ENCODE measurements around the gene ODR4. TPM values are rescaled to one million over a fixed set of nuclear protein-coding genes. Genes with fewer than 3 reads are reported as not detected.
"Not testable (repeated sequence)": the region's sequence is repeated elsewhere in the genome, so short reads cannot be mapped to it uniquely, and the experiment has no call there.

The ODR4 gene
- polyA plus RNA-seq, 4 donors: 24.4 to 40.5 (median 31.2) TPM

DNA sequence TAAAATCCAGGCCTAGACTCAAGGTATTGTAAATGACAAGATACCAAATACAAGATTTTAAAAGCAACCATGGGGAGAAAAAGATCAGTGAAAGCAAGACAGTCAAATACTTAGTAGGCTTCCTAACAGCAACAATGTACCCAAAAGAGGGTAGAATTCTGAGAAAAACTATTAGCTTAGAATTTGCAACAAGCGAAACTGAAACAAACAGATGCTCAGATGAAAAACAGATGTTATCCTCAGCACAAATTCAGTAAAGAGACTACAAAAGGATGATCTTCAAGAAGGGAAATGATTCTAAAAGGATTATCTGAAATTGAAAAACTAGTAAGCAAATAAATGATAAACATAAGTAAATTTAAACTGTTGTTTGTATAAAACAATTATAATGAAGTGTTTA is 45.3 kb downstream of the ODR4 start:
- DNase-seq (ENCODE audit: low read depth in 4 of 4, low spot score in 2 of 4): no peak

DNA sequence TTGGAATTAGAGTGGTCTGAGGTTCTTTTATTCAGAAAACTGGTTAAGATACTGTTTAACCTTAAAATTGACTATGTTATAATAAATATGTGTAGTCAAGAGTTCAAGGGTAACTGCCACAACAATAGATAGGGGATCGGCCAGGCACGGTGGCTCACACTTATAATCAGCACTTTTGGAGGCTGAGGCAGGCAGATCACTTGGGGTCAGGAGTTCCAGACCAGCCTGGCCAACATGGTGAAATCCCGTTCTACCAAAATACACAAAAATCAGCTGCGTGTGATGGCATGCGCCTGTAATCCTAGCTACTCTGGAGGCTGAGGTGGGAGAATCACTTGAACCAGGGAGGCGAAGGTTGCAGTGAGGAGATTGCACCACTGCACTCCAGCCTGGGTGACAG is 45.8 kb downstream of the ODR4 start:
- no peak for DNase-seq (ENCODE audit: low read depth in 4 of 4, low spot score in 2 of 4)

DNA sequence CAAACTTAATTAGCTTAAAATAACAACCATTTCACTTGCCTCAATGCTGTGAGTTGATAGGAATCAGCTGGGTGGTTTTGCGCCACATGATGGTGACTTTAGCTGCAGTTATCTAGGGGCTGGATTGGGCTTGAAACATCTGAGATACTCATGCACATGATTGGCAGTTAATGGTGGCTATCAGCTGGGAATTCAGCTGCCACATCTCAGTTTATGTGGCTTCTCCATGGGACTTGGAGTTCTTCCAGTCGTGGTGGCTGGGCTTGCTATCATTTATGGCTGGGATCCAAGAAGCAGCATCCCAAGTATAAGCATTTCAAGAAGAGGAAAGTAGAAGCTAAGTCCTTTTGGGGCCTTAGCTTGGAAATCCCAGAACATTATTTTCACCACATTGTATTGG is 48.9 kb downstream of the ODR4 start:
- DNase-seq (ENCODE audit: low read depth in 4 of 4, low spot score in 2 of 4): no peak

DNA sequence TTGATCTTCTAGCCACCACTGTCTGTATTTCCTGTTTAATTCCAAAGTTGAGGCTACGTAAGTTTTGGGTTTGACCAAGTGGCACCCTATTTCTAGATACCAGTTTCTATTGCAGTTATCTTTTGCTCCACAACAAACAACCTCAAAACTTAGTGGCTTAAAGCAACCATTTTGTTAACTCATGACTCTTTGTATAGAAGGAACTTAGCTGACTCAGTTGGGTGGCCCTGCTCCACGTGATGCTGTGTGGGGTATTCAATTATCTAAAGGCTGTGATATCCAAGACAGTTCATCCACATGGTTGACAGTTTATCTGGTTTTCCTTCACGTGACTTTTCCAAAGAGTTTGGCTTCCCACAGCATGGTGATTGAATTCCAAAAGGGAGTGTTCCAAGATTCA is 50.5 kb downstream of the ODR4 start:
- DNase-seq (ENCODE audit: low read depth in 4 of 4, low spot score in 2 of 4): no peak

DNA sequence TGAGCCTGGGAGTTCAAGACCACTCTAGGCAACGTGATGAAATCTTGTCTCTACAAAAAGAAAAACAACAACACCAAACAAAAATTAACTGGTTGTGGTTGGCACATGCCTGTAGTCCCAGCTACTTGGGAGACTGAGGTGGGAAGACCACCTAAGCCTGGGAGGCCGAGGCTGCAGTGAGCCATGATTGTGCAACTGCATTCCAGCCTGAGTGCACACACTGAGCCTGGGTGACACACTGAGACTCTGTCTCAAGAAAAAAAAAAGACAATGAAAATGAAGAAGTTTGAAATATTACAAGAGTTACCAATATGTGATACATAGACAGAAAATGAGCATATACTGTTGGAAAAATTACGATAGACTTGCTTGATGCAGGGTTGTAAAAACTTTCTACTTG is 53.4 kb downstream of the ODR4 start:
- no peak for DNase-seq (ENCODE audit: low read depth in 4 of 4, low spot score in 2 of 4)

DNA sequence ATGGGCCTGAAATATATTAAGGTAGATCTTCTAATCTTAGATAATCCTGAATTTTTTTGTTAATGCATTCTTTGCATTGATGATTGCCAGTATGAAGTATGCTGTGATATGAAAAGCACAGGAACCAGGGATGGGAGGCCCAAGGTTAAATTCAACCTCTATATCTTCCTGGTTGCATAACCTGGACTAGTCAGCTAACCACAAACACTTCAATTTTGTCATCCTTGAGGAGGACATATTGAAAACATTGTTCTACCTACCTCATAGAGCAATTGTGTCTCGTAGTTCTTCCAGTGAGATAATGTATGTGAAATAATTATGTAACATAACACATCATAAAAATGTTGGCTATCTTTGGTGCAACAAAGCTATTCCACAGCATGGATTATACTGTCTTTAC is 59.7 kb downstream of the ODR4 start:
- DNase-seq (ENCODE audit: low read depth in 4 of 4, low spot score in 2 of 4): no peak

DNA sequence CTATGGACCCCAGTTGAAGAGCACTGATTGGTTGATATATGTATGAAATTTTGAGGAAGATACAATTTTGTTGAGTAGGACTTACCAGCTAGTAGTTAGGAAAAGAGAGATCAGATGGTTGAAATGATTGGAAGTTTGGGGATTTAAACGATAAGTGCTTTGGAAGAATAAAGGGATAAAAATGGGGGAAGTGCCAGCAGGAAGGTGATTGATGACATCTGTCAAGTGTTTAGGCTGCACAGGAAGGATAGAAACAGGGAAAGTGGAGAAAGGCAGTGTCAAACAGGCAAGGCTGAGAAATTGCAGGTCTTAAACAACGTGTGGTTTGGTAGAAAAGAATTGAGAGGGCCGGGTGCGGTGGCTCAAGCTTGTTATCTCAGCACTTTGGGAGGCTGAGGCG is 62.9 kb downstream of the ODR4 start:
- no peak for DNase-seq (ENCODE audit: low read depth in 4 of 4, low spot score in 2 of 4)

DNA sequence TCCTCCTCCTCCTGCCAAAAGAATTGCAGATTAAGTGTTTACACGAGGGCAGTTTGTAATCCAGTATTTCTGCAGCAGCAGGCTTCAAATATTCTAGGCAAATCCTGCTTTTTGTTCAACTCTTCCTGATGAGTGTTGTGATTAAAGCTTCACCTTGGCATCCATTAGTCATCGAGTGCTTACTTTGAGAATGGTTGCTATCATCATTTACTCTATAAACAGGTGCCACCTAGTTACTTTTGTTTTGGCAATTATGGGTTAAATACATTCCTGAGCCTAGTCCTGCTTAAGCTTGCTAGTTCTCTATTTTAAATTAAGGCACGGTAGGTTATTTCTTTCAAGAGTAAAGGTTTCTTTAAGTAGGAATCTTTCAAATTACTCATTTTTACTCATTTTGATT is 64.9 kb downstream of the ODR4 start:
- no peak for DNase-seq (ENCODE audit: low read depth in 4 of 4, low spot score in 2 of 4)

DNA sequence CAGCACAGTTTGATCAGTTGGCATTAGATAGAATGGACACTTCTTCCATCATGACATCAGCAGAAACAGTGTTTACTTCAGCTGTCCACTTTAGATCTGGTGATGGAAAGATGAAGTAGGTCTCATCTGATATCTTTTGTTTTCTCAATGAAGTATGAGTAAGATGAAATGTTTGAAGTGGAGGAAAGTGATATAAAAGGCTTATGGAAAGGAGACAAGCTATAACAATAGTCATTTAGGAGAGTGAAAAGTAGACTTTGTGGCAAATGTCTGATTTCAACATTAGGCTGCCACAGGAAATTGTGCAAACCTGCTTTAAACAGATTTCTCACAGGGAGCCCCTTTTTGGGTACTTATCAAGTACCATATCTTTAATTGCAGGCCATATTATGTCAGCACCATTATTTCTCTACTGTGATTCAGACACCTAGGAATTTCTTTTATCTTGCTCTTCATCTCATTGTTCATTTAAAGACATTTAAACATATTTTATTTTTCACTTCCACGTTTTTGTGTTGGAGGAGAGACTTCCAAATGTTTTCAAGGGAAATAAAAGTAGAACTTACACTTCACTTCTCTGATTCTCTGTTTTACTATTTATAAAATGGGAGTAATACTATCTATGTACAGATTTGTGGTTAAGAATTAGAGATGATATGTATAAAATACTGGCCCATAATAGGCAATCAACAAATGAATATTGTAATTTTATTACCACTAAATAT is 67.2 kb downstream of the ODR4 start:
- DNase-seq (ENCODE audit: low read depth in 4 of 4, low spot score in 2 of 4): no peak

DNA sequence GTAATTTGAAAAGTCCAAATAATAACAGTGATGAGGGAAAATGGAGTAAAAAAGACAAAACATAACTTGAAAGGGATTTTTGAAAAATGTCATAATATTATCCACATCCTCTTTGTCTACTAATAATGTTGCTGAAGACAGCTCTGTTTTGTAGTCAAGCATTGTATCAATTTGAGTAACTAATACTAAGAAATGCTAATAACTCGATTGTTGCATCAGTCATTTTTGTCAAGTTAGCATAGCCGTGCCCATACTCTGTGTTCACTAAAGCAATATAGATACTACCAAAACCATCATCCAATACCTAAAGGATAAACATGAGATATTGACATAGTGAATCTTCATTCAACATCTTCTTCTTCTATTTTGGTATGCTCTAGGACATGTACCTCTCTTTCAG is 68.0 kb downstream of the ODR4 start:
- DNase-seq (ENCODE audit: low read depth in 4 of 4, low spot score in 2 of 4): no peak

DNA sequence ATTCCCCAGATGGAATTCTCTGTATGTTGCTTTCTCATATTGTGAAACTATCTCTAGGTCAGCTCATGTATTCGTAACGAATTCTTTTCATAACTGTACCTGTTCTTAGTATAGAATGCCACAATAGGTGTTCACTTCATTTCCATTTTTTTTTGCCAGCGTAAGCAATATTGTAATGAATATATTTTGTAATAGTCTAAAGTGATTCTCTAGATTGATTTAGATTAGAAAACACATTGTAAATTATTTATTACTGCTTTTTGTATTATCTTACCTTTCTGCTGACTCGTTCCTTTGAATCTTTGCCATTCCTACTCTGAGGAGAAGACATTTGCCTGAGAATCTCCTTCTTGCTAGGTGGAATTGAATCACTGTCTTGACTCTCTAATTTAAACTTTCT is 70.5 kb downstream of the ODR4 start:
- DNase-seq (ENCODE audit: low read depth in 4 of 4, low spot score in 2 of 4): no peak

DNA sequence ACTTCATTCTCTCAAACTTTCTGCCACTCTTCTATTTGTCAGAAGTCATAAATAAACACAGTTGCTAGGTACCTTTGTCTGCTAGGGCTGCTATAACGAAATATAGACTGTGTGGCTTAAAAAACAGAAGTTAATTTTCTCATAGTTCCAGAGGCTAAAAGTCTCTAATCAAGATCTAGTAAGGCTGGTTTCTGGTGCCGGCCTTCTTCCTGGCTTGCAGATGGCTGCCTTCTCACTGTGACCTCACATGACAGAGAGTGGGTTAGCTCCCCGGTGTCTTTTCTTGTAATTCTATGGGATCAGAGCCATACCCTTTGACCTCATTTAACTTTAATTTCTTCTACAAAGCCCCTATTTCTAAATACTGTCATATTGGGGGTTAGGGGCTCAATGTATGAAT is 79.3 kb downstream of the ODR4 start:
- DNase-seq (ENCODE audit: low read depth in 4 of 4, low spot score in 2 of 4): no peak

DNA sequence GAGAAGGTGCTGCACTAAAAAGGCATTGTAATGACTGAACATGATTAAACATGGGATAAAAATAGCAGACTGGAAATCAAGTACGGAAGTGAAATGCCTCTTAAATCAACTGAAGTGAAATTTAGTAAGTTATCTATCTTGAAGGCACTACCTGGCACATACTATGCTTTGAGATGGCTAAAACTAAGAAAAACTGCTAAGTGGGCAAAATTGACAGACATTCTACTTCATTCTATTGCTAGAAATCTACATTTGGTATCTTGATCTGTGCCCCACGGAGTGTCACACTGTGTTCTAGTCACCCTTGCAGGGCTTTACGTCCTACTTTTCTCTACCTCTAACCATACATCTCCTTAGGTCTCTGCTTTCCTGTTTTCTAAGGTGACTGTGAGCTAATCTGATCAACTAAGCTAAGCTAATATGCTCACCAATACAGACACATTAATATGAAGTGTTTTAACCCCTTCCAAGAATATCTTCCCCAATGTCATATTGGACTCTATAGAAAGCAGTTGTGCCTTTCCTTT is 81.2 kb downstream of the ODR4 start:
- no peak for DNase-seq (ENCODE audit: low read depth in 4 of 4, low spot score in 2 of 4)

DNA sequence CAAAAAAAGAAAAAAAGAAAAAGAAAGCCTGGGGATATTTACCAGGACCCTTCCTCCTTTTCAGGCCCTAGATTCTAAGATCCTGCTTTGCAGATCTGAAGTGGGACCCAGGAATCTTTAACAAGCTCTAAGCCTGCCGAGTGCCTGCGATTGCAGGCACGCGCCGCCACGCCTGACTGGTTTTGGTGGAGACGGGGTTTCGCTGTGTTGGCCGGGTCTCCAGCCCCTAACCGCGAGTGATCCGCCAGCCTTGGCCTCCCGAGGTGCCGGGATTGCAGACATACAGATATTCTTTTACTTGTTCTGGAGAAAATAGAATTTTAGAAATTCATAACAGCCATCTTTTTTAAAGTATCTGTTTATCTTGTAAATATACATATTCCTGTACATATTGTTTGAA is 83.5 kb downstream of the ODR4 start:
- not testable (repeated sequence) for DNase-seq (ENCODE audit: low read depth in 4 of 4, low spot score in 2 of 4)

DNA sequence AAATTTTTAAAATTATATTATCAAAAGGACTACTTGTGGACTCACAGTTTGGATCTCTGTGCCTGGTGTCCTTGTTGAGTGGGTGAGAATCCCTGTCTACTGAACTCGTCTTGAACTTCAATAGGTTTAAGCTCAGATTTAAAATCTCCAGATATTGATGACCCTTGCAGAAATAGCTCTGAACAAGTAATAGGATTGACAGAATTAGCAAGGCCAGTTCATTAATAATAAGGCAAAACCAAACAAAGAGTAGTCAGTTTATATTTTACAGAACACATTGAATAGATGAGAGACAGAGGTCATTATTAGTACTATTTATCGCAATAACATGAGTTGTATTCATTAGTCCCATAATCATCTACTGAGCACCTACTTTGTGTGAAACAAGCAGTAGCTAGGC is 85.4 kb downstream of the ODR4 start, which contains the start of gene PDC:
Gene PDC, minus strand, starts transcription at position 101 of the 400 bp plus-strand sequence. CDS start 11,655 bp downstream, outside the sequence.
- DNase-seq (ENCODE audit: low read depth in 4 of 4, low spot score in 2 of 4): no peak

DNA sequence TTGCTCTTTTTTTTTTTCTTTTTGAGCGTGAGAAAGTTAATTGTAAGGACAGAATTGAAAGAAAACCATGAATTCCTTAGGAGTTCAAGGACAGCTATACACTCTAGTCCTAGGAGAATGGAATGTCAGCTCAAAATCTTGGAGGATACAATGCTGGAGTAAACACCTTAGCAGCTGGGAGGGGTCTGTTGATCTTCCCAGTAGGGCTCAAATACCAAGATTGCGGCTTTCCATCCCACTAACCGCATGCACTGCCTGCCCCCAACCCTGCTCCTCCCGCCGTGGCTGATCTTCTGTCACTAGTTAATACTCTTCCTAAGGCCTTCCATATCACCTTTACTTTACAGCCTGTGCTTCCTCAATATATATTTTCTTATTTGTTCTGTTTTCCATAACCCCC is 87.9 kb downstream of the ODR4 start:
- DNase-seq (ENCODE audit: low read depth in 4 of 4, low spot score in 2 of 4): no peak

DNA sequence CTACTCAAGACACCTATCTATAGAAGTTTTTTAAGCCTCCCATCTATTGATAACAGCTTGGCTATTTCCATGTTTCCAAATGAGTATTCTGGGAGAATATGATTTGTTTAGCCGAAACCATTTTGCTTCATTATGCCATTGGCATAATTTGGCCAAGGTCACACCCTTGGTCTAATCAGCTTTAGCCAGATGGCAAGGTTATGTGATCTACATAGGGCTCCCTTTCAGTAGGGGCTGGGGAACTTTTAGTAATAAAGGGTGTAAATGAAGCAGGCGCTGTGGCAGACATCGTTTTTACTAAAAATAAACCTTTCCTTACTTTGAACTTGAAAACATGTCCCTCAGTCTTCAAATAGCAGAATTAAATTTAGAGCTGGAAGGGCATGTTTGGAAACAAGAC is 88.3 kb downstream of the ODR4 start:
- DNase-seq (ENCODE audit: low read depth in 4 of 4, low spot score in 2 of 4): no peak

DNA sequence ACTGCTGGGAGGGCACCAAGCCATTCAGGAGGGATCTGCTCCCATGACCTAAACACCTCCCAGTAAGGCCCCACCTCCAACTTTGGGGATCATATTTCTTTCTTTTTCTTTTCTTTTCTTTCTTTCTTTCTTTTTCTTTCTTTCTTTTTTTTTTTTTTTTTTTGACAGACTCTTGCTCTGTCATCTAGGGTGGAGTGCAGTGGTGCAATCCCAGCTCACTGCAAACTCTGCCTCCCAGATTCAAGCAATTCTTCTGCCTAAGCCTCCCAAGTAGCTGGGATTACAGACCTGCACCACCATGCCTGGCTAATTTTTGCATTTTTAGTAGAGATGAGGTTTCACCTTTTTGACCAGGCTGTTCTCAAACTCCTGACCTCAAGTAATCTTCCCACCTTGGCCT is 89.9 kb downstream of the ODR4 start:
- DNase-seq (ENCODE audit: low read depth in 4 of 4, low spot score in 2 of 4): not testable (repeated sequence)

DNA sequence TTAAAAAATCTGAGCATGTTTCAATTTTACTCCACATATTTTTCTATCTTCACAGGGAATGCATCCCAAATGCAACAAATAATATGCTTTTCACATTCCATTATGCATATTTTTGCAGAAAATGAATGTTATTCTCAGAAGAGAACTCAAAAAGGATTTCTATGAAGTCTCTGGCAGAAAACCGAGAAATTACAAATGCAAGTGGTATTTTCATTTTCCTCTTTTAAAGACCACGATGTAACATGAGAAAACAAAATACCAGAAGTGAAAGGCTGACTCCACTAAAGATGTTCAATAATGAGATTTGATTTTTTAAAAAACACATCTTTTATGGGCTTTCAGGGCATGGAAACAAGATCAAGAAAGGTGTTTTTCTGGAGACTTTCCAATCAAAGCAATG is 90.3 kb downstream of the ODR4 start:
- DNase-seq (ENCODE audit: low read depth in 4 of 4, low spot score in 2 of 4): no peak

Data from left renal cortex interstitium (tissue), 4 donors.